Activated CD4-positive, alpha-beta T cell treated with anti-CD3 and anti-CD28 coated beads for 48 hours (primary cell): ENCODE results near the gene CXCL17.

ENCODE experiments used
- DNase-seq: peaks from one replicate; pipeline ENCODE4 v3.0.0-alpha.2; 2020

CXCL17 gene

DNA sequence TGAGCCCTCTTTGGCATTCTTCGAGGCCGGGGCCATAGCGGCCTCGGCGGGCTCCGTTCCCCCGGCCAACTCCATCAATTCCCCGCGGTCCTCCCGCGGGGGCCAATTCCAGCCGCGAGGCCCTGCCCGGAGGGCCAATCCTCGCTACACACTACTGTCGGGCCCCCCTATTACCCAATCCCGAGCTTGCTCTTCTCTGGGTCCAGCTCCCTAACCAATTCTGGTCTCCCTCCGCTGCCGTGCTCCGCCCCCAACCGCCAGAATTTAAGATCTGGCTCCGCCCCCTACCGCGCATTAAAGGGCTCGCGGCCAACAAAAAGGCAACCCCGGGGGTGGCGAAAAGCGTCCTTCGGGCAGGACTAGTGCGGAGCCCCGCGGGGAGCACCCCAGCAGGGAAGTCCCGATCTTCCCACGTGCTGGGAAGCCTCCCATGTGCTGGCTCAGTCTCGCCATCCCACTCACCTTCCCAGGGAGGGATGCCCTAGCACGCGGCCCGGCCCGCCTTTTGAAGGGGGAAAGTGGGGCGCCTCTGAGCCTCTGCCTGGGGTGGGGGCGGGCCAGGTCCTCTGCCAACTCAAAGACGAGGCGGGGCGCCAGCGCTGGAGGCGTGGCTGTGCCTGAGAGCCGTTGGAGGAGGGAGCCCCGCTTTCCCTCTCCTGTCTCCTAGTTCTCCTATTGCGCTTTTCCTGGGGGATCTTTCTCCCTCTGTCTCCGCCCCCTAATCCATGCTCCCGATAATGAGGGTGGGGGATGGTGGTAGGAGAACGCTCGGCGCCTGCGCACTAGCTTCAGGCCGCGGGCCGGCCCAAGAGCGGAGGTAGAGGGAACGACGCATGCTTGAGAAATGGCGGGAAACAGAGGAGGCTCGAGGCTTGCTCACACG is 19.0 kb downstream of the CXCL17 start:
- DNase-seq: peak; percentile 96

DNA sequence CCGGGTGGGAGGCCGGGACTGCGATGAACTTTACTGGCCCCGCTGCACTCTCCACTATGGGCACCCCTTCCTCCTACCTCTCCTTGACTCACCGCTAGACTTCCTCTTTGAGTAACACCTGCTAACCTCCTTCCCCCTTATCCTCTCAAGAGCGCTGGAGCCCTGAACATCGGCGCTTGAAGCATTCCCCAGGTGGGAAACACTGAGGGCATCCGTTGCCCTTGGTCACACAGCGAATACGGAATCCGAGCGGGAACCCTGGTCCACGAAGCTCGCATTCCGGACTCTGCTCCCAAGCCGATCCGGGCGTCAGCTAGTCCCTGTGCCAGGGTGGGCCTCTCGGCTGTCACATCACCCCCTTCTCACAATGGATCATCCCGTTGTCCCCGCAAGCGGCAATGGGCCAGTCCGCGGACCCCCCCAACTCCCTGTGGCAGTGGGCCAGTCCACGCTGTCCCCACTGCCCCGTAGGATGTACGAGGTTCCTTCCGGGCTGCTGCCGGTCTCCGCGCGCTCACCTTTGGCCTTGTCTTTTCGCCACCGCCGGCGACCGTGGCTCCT is 19.8 kb downstream of the CXCL17 start:
- DNase-seq: peak; percentile 59

DNA sequence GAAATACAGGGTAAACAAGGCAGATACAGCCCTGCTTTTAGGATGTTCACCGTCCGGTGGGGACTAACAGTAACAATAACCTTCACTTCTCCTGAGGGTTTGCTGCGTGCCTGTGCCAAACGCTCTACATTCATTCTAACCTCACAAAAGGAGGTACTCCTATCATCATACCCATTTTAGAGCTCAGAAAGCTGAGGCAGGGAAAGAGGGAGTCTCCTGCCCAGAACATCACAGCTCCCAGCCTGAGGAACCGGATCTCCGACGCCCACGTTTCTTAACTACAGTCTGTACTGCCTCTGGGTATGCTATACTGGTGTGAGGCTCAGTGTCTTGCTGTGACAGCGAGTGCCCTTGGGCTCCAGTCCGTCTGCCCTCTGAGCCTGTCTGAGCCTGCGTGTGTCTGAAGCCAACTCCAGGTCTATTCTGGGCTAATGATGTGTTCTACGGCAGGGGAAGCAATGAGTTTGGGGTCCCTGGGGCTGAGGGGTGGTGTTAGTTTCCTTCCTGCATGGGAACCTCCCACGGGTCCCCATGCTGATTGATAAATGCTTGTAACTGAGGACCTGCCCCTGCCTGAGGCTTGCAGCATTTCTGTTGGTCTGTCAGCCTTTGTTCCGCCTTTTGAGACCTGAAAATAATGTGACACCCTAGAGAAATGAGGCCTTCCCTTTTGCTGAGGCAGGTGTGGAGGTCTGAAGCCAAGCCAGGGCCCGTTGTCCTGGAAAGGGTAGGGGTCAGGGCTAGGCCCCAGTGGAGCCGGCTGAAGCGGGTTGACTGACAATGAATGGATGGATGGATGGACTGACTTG is 20.4 kb downstream of the CXCL17 start:
- DNase-seq: no peak

DNA sequence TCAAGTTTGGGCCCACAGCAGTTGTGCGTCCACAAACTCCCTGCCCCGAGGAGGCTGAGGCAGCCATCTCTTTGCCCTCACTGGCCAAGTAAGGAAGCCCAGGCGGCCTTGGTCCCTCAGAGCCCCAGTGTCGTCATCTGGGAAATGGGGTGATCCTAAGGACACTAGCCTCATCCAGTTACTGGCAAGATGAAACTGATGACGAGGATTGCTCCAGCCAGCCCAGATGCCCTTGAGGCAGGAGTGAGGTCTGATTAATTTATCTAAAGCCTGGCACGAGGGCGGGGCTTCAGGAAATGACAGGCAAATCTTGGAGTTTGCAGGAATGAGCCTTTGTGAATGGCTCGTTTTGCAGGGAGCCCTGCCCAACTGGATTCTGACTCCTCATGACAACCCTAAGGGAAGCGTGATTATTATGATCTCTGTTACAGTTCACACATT is 21.1 kb downstream of the CXCL17 start:
- DNase-seq: no peak

- no peak for DNase-seq
Measured at GRCh38 chr19:42421101-42421500, 21.6 kb downstream of the CXCL17 start.

- peak; percentile 88 for DNase-seq
Measured at GRCh38 chr19:42420055-42420544, 22.6 kb downstream of the CXCL17 start.

GRCh38 chr19:42419309-42419708 is 23.4 kb downstream of the CXCL17 start:
- no peak for DNase-seq

DNA sequence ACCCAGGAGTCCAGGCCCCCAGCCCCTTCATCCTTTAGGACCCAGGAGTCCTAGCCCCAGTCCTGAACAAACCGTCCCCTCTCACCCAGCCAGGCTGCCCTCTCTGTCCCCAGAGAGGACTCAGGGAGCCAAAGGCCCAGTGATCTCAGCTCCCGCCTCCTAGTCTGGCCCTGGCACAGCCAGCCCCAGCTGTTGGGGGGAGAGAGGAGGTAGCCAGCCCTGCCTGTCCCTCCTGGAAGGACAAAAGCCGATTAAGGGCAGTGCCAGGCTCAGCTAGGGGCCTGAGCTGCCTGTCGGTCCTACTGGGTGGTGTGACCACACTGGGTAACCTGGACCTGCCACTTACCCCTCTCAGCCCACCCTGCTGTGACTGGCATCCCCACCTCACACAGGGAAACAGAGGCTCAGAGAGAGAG is 30.1 kb downstream of the CXCL17 start:
- no peak for DNase-seq

DNA sequence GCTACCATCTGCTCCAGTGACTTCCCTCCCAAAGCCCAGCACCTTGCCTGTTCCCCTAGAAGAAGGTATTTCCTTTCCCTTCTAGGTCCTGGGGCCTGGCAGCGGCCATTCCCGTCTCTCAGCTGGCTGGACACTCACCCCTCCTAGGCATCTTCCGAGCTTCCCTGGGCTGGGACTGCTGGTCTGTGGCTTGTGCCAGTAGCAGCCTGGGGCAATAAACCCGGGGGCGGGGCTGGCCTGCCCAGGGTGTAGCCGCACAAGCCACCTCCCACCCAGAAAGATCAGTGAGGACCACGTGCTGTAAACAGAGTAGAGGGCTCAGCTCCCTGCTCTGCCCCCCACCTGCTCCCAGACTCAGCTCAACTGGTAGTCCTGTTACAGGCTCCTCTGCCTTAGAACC is 30.5 kb downstream of the CXCL17 start:
- no peak for DNase-seq

DNA sequence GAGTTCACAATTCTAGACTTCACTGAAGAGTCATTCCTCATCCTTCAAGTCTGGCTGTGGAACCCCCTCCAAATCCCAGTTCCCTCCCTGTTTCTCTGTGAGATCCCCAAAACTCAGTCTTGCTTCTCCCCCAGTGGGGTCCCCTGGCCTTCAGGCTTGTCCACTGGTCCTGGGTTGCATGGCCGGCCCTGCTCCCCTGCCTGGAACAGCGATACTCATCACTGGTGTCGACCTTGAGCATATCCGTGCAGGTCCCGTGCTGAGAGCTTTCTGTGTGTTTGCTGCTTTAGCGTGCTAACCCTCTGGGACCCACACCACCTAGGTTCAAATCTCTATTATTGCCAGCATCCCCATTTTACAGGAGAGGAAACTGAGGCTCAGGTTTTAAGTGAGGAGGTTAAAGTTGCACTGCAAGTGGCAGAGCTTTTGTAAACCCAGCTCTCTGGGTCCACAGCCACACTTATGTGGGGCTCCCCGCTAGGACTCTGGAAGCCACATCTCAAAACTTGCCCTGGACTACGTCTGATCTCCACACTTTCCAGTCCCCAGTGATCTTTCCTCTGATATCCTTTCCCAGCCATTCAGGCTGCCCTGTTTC is 31.1 kb downstream of the CXCL17 start:
- DNase-seq: no peak

- no peak for DNase-seq
Measured at GRCh38 chr19:42410371-42410770, 32.4 kb downstream of the CXCL17 start.

DNA sequence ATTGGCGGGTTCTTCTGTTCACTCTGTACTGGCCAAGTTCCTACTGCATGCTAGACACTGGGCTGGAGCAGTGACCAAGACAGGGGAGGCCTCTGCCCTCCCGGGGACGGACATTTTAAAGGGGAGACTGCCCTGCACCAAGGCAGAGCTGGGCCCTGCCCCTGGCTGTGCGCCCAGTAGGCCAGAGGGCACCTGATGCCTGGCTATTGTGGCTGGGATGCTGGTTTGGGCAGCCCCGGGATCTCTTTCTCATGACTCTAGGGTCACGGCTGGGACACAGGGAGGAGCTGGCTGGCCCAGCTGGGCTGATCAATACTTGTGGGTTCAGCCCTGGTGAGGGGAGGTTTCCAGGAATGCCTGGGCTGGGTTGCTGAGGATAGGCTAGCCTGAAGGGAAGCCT is 33.3 kb downstream of the CXCL17 start:
- DNase-seq: no peak

GRCh38 chr19:42407816-42408175 is 35.0 kb downstream of the CXCL17 start:
- no peak for DNase-seq

- no peak for DNase-seq
Measured at GRCh38 chr19:42407085-42407815, 35.5 kb downstream of the CXCL17 start.

DNA sequence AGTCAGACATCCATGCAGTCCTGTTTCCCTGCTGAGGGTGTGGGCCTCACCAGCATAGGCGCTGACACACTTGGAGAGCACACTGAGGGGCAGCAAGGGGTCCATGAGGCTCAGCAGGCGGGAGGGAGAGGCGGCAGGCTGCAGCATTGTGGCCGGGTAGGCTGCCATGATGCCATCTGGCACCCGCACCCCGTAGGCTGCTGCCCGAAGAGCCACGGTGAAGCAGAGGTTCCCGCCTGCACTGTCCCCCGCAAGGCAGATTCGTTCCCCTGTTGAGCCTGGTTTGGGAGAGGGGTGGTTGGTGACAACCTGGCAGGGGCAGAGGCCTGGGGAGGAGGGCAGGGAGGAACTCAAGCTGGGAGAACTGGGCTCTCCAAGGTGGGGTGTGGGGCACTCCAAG is 36.6 kb downstream of the CXCL17 start:
- DNase-seq: no peak

- no peak for DNase-seq
Measured at GRCh38 chr19:42403586-42403985, 39.2 kb downstream of the CXCL17 start.

DNA sequence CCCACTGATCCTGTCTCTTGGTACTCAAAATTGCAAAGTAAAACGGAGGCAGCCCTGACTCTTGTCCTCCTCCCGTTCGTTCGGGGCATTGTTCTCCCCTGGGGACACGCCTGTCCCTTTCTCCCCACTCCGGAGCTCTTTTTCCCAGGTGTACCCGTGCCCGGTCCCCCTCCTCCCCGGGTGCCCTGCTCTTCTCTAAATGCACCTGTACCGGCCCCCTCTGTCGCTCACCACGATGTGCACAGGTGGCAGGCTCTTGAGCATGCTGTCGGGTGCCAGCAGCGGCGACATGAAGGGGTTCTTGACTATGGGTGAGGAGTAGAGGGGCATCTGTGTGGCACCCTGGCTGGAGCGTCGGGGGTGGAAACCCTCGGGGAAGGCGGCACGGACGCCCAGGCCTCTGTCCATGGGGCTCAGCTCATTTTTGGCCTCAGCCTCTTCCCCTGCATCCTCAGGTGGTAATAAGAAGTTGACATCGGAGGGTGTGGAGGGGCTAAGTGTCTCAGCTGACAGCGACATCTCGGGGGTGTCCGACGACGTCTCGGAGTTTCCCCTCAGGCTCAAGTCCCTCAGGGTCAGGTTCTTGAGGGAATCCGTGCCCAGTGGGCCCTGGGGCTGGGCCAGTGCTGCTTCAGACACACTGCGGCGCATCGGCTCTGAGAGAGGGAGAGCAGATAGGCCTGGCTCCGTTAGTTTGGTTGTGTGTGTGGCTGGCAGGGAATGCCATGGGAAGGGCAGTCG is 40.2 kb downstream of the CXCL17 start:
- DNase-seq: no peak

DNA sequence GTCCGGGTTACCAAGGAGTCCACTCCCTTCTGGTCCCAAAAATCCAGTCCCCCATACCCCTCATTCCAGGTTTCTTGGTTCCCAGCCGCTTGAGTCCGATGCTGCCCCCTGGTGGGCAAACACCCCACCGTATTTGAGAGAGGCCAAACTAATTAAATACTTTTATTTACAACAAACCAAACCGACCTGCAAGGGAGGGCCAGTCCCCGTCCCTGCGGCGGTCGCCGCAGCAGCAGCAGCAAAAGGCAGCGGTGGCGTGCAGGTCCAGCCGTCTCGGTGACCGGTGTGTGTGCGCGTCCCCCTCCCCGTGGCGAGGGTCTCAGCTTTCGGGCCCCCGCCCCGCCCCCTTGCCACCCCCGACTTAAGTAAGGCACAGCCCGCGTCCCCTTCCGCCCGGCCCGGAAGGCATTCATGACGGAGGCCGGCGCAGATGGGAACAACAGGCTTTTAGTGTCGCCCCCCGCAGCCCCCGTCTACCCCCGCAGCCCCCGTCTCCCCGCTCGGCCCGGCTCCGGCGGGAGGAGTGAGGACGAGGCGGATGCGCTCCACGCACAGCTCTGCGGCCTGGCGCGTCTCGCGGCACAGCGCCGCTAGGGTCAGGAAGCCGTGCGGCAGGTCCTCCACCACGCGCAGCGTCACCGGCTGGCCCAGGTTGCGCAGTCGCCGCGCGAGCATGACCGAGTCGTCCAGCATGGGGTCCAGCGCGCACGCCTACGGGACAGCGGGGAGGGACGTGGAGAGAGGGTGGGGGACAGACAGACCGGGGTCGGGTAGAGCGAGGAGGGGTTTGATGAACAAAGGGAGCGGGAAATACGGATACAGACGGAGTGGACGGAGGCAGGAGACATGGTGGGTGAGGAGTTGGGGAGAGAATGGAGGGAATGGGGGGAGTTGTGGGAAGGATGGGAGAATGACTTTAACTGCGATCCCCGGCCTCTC is 41.1 kb downstream of the CXCL17 start:
- DNase-seq: peak; percentile 82

GRCh38 chr19:42400404-42400803 is 42.3 kb downstream of the CXCL17 start:
- no peak for DNase-seq
